HepG2 (cell line): ENCODE data around the gene LNPK. TPM values are rescaled to one million over a fixed set of nuclear protein-coding genes. Genes with fewer than 3 reads are reported as not detected.

ENCODE experiments used
- ATAC-seq: fragments of 200-7000 bp; cut with Tn5 transposase; 3 replicates; pipeline ENCODE4 v1.9.1; 2020; ENCODE audit warnings: mild to moderate bottlenecking, moderate library complexity
- BruUV-seq: library from RNA; stranded (reverse); fragments of 400-500 nt; replicated peaks from 2 replicates; lab custom pipeline; 2021; lab: Mats Ljungman, UMichigan
- CTCF ChIA-PET: fragments of 300-600 bp; formaldehyde crosslinking; extraction: SDS; loops from one replicate; lab custom pipeline; 2021; ENCODE audit warnings: low total read pairs, inconsistent platforms, low intra/inter-chr PET ratio; lab: Yijun Ruan, JAX
- POLR2A ChIA-PET: fragments of 350-600 bp; sonication (Branson Sonifier 250); formaldehyde crosslinking; loops from one replicate; lab custom pipeline; 2020; ENCODE audit warnings: antibody characterized with exemption, inconsistent platforms; lab: Yijun Ruan, JAX
- DNase-seq: peaks from one replicate; pipeline ENCODE4 v3.0.0-alpha.2; 2015; ENCODE audit warnings: low spot score
- FAIRE-seq: peaks from 3 replicates; lab custom pipeline; 2011; peaks lifted over from hg19 to GRCh38; lab: Jason Lieb, UNC
- H2AFZ ChIP-seq: one replicate; pipeline ENCODE4 v1.6.1; 2011; ENCODE audit warnings: low read length, inconsistent platforms
- H3K27ac ChIP-seq: fragments of 300-600 bp; 3 replicates; pipeline ENCODE4 v1.8.0; 2011; ENCODE audit warnings: mixed run types, mild to moderate bottlenecking, mixed read lengths, low read length, inconsistent platforms; ENCODE audit not compliant: insufficient read depth; ENCODE audit errors: extremely low read length
- H3K27me3 ChIP-seq, 2 experiments: fragments of 200-600 bp in 1 of 2; 2 replicates in 1 of 2; 3 replicates in 1 of 2; pipeline versions ENCODE4 v1.6.0 to v1.8.0; 2011; ENCODE audit warnings: low read length in 2 of 2, mild to moderate bottlenecking in 2 of 2, moderate library complexity in 2 of 2, inconsistent platforms in 1 of 2; ENCODE audit not compliant: insufficient read depth in 2 of 2, control insufficient read depth in 1 of 2
- H3K36me3 ChIP-seq, 2 experiments: fragments of 200-600 bp in 1 of 2; replicated peaks in 1 of 2; 2 replicates in 1 of 2; 3 replicates in 1 of 2; pipeline versions ENCODE4 v1.5.1 to v1.8.0; 2011; ENCODE audit warnings: low read length in 2 of 2, inconsistent platforms in 1 of 2; ENCODE audit not compliant: insufficient read depth in 2 of 2, control insufficient read depth in 1 of 2
- H3K4me1 ChIP-seq: 2 replicates; pipeline ENCODE4 v1.5.1; 2012; ENCODE audit warnings: low read length, inconsistent platforms; ENCODE audit not compliant: insufficient read depth
- H3K4me2 ChIP-seq: 2 replicates; pipeline ENCODE4 v1.6.0; 2011; ENCODE audit warnings: low read depth, low read length, inconsistent platforms
- H3K4me3 ChIP-seq, 3 experiments: fragments of 200-600 bp in 1 of 3; sonication (generic), shearing (Covaris generic) in 1 of 3; replicated peaks in 1 of 3; 2 replicates each; pipeline ENCODE4 v1.5.1; 2011 to 2016; ENCODE audit warnings: low read length in 3 of 3, inconsistent platforms in 2 of 3, low read depth in 2 of 3, mild to moderate bottlenecking in 2 of 3, control low read depth in 1 of 3, mixed read lengths in 1 of 3; ENCODE audit not compliant: insufficient read depth in 1 of 3
- H3K79me2 ChIP-seq: one replicate; pipeline ENCODE4 v1.6.1; 2011; ENCODE audit warnings: low read length, inconsistent platforms; ENCODE audit not compliant: insufficient read depth
- H3K9ac ChIP-seq: 2 replicates; pipeline ENCODE4 v1.6.0; 2011; ENCODE audit warnings: mild to moderate bottlenecking, low read depth, low read length, inconsistent platforms; ENCODE audit not compliant: insufficient read depth
- H3K9me3 ChIP-seq: 2 replicates; pipeline ENCODE4 v1.5.1; 2012; ENCODE audit warnings: mild to moderate bottlenecking, low read length
- H4K20me1 ChIP-seq: 2 replicates; pipeline ENCODE4 v1.6.0; 2011; ENCODE audit warnings: inconsistent platforms, mild to moderate bottlenecking, low read length, moderate library complexity; ENCODE audit not compliant: insufficient read depth
- AGO2 ChIP-seq: fragments of 200-400 bp; formaldehyde crosslinking; optimal IDR thresholded peaks from 2 replicates; pipeline ENCODE3; 2017; ENCODE audit warnings: mild to moderate bottlenecking, low read depth, low read length, moderate library complexity
- CHD4 ChIP-seq: fragments of 200-600 bp; sonication (generic); IDR thresholded peaks from 2 replicates; pipeline ENCODE4 v1.7.0; 2017; ENCODE audit warnings: mild to moderate bottlenecking, low read length, borderline replicate concordance
- DNMT3B ChIP-seq: conservative IDR thresholded peaks from 2 replicates; pipeline ENCODE4 v1.6.1; 2016; ENCODE audit warnings: missing biosample characterization, control low read depth
- FOSL2 ChIP-seq: sonication (generic); formaldehyde crosslinking; IDR thresholded peaks from 2 replicates; pipeline ENCODE4 v1.4.0; 2020; ENCODE audit warnings: missing genetic modification reagents
- HINFP ChIP-seq: sonication (generic); formaldehyde crosslinking; IDR thresholded peaks from 2 replicates; pipeline ENCODE4 v1.4.0; 2020; ENCODE audit warnings: low read depth, mild to moderate bottlenecking, missing genetic modification reagents
- HNF4A ChIP-seq: sonication (generic); formaldehyde crosslinking; IDR thresholded peaks from 2 replicates; pipeline ENCODE4 v1.4.0; 2020; ENCODE audit warnings: missing genetic modification reagents
- HNRNPLL ChIP-seq: fragments of 200-400 bp; formaldehyde crosslinking; IDR thresholded peaks from 2 replicates; pipeline ENCODE4 v1.6.1; 2017; ENCODE audit warnings: mild to moderate bottlenecking, low read depth, low read length; ENCODE audit not compliant: poor library complexity, severe bottlenecking
- NFKBIZ ChIP-seq: IDR thresholded peaks from 2 replicates; pipeline ENCODE4 v1.6.1; 2018; ENCODE audit warnings: missing genetic modification reagents, missing compliant biosample characterization
- SATB2 ChIP-seq: sonication (generic); formaldehyde crosslinking; IDR thresholded peaks from 2 replicates; pipeline ENCODE4 v1.5.0; 2020; ENCODE audit warnings: missing genetic modification reagents
- SP5 ChIP-seq: IDR thresholded peaks from 2 replicates; pipeline ENCODE4 v1.6.1; 2016; ENCODE audit warnings: low read depth, borderline replicate concordance
- U2AF2 ChIP-seq: fragments of 200-400 bp; formaldehyde crosslinking; IDR thresholded peaks from 2 replicates; pipeline ENCODE4 v1.6.1; 2017; ENCODE audit warnings: low read depth, mild to moderate bottlenecking, low read length
- ZBTB33 ChIP-seq: sonication (generic); formaldehyde crosslinking; IDR thresholded peaks from 2 replicates; pipeline ENCODE4 v1.4.0; 2020; ENCODE audit warnings: missing genetic modification reagents
- ZFP62 ChIP-seq: sonication (generic); formaldehyde crosslinking; IDR thresholded peaks from 2 replicates; pipeline ENCODE4 v1.4.0; 2020; ENCODE audit warnings: missing genetic modification reagents
- ZNF496 ChIP-seq: sonication (generic); formaldehyde crosslinking; IDR thresholded peaks from 2 replicates; pipeline ENCODE4 v1.8.1; 2023; ENCODE audit warnings: mild to moderate bottlenecking, moderate library complexity, missing genetic modification reagents; ENCODE audit not compliant: insufficient replicate concordance
- ZSCAN9 ChIP-seq: IDR thresholded peaks from 2 replicates; pipeline ENCODE4 v1.6.1; 2016; ENCODE audit warnings: borderline replicate concordance
- WGBS: methylation state at CpG from one replicate; pipeline ENCODE4 v1.1.6; 2017; ENCODE audit warnings: low lambda C conversion rate; 5-methylcytosine and 5-hydroxymethylcytosine counted together
- in situ Hi-C: cut with HindIII; loops from 2 replicates; pipeline ENCODE4 v1.10.0; 2017; ENCODE audit warnings: low pct_unique_long_range_greater_than_20kb; ENCODE audit not compliant: extremely low pct_ligation_motif_present
- intact Hi-C: fragments of 100-400 bp; cut with micrococcal nuclease; formaldehyde crosslinking; loops from one replicate; pipeline ENCODE4 v1.10.0; 2022; ENCODE audit not compliant: unreplicated experiment
- polyA plus RNA-seq, 8 experiments: library from polyadenylated mRNA; depleted of rRNA in 3 of 8; stranded (reverse) in 7 of 8; unstranded in 1 of 8; fragments of >200 nt; fragmentation: Illumina TruSeq in 4 of 8; extraction: Trizol in 4 of 8; gene quantifications; 2 replicates each; pipeline versions ENCODE4 v1.2.1 to v1.2.3, GENCODE V29; 2011 to 2016; ENCODE audit warnings: low read depth in 4 of 8, missing spikeins in 1 of 8, mixed read lengths in 1 of 8; ENCODE audit not compliant: insufficient read depth in 1 of 8
- total RNA-seq, 5 experiments: library from RNA; depleted of rRNA; stranded (reverse); fragments of >200 nt; fragmentation: Illumina TruSeq; extraction: Trizol; gene quantifications; 2 replicates each; pipeline ENCODE4 v1.2.3, GENCODE V29; 2016; ENCODE audit warnings: low read depth in 1 of 5

LNPK gene
- total and polyA plus RNA-seq, 2 of the 13 experiments (the other 11 are each of a cell fraction or from before 2014, with no cell fraction given), result 25.4 to 26.1 TPM

GRCh38 chr2:175929850-175930249 is 72.2 kb downstream of the LNPK start:
- in situ Hi-C loops, result no loop called here
- intact Hi-C loops, result no loop called here
- H3K79me2 ChIP-seq, result no peaks in the 10 kb centered on the region
- no peak overlapping the region for H2AFZ ChIP-seq
- H3K27ac ChIP-seq, result no peak overlapping the region
- ChIA-PET CTCF (no interaction called here), POLR2A (no interaction called here)
- no peak for DNase-seq
- 94% methylated on average over 5 of the region's 5 CpGs for WGBS
- H3K9ac ChIP-seq, result no peak overlapping the region
- H3K9me3 ChIP-seq, result no peaks in the 10 kb centered on the region
- no peak for ATAC-seq
- BruUV-seq, result no TSS peak
- no peaks in the 10 kb centered on the region for H4K20me1 ChIP-seq
- no peaks in the 10 kb centered on the region for H3K27me3 ChIP-seq
- TF ChIP-seq DNMT3B (CRISPR knock-in tag) (no peak), SATB2 (no peak), ZSCAN9 (CRISPR knock-in tag) (no peak)
- FAIRE-seq, result no peak
- H3K4me1 ChIP-seq, result no peaks in the 10 kb centered on the region
- H3K36me3 ChIP-seq, result peaks cover 0 to 15% of the 10 kb centered on the region in 2 experiments; a peak in 3 of 5 replicates
- no peak overlapping the region for H3K4me2 ChIP-seq
- no peak overlapping the region for H3K4me3 ChIP-seq

GRCh38 chr2:175926272-175926671 is 75.8 kb downstream of the LNPK start:
- H4K20me1 ChIP-seq, result no peaks in the 10 kb centered on the region
- no peaks in the 10 kb centered on the region for H3K9me3 ChIP-seq
- no peaks in the 10 kb centered on the region for H3K4me1 ChIP-seq
- no peak for ATAC-seq
- H2AFZ ChIP-seq, result no peak overlapping the region
- no peaks in the 10 kb centered on the region for H3K79me2 ChIP-seq
- no peaks in the 10 kb centered on the region for H3K27me3 ChIP-seq
- in situ Hi-C loops, result no loop called here
- H3K9ac ChIP-seq, result no peak overlapping the region
- H3K4me2 ChIP-seq, result no peak overlapping the region
- DNase-seq, result no peak
- FAIRE-seq, result no peak
- BruUV-seq, result no TSS peak
- H3K36me3 ChIP-seq, result peaks cover 0 to 7% of the 10 kb centered on the region in 2 experiments; a peak in 3 of 5 replicates
- CTCF ChIA-PET, result no interaction called here
- no peak overlapping the region for H3K27ac ChIP-seq
- POLR2A ChIA-PET, result no interaction called here
- no peak overlapping the region for H3K4me3 ChIP-seq
- intact Hi-C loops, result no loop called here
- WGBS, result 90% methylated on average over 2 of the region's 2 CpGs
- TF ChIP-seq U2AF2 (no peak), NFKBIZ (CRISPR knock-in tag) (no peak), HINFP (no peak), SP5 (CRISPR knock-in tag) (no peak), HNRNPLL (no peak), CHD4 (no peak), ZFP62 (CRISPR knock-in tag) (no peak), ZBTB33 (no peak), FOSL2 (no peak), ZNF496 (no peak), HNF4A (CRISPR knock-in tag) (no peak), AGO2 (no peak)
